COLO668 (cell line): ENCODE data around the gene TBC1D16.
A peak's percentile ranks its signal among the peaks of the same experiment; 100 is the strongest.

ENCODE experiments used
- DNase-seq: peaks from one replicate; lab custom pipeline; 2025; ENCODE audit not compliant: unreplicated experiment; lab: John Stamatoyannopoulos, UW

TBC1D16 gene

DNA sequence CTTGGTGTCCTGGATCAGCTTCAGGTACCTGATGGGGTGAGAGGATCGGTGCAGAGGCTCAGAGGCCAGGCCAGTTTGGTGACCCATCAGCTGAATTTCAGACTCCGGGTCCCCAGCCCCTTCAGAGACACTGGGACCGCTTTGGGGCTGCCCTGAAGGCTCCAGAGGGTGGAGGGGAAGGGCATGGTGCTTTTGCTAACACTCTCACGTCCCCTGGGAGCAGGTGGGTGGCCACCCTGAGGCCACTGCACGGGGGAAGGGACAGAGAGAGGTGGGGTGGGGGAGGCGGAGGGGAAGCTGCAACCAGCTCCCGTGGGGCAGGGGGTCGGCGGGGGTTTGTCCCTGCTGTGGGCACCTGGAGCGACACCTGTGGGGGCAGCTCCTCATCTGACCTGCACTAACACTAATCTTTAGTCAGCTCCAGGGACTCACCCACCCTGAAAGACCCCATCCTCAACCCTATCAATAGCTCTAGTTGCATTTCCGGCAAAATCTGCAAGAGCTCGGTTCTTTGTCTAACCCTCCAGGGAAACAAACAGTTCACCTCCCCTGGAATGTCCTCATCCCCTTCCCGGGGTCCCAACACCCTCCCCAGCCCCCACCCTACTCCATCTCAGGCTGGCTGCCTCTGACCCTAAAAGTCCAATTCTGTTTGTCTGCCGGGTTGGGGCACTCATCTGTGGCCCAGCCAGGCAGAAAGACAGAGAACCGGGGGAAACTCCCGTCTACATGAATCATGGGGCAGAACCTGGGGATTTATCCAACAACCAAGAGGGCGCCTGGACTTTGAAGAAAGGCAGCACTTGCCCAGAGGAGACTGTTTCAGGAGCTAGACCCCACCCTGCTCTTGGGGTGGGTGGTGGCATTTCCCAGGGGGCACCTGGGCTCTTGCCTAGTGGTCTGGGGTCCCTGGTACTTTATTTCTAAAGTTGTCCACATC, 104.5 kb downstream of the TBC1D16 start:
- DNase-seq: no peak

DNA sequence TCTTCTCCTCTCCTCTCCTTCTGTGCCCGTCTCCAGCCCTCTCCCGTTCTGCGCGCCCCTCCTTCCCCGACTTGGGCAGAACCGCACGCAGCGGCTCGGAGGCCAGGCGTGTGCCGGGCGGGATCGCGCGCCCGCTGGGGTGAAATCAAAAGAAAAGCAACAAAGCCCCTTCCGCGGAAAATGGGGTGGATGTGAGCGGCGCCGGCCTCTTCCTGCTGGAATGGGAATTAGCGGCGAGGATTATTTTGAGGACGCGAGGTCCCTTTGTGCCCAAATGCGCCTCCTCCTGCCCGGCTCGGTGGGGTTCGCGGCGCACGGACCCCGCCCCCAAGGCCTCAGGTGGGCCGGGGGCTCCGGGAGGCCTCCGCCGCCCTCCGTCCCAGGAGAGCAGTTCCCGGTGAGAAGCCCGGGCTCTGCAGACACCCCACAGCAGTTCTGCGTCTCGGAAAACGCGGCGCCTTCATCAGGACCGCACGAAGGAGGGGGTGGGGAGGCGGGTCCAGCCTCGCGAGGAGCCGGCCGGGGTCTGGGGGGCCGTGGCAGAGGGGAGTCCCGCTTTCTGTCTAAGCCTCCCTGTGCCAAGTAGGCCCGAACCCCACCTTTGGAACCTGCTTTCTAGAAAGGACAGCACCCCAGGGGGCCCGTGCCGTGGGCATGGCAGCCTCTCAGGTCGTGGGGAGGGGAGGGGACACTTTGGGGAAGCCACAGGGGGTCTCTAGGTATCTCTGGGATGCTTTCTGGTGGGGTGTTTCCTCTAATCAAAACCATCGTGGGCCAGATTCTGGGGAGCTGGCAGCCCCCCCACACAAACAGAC, 105.4 kb downstream of the TBC1D16 start:
- DNase-seq: no peak

DNA sequence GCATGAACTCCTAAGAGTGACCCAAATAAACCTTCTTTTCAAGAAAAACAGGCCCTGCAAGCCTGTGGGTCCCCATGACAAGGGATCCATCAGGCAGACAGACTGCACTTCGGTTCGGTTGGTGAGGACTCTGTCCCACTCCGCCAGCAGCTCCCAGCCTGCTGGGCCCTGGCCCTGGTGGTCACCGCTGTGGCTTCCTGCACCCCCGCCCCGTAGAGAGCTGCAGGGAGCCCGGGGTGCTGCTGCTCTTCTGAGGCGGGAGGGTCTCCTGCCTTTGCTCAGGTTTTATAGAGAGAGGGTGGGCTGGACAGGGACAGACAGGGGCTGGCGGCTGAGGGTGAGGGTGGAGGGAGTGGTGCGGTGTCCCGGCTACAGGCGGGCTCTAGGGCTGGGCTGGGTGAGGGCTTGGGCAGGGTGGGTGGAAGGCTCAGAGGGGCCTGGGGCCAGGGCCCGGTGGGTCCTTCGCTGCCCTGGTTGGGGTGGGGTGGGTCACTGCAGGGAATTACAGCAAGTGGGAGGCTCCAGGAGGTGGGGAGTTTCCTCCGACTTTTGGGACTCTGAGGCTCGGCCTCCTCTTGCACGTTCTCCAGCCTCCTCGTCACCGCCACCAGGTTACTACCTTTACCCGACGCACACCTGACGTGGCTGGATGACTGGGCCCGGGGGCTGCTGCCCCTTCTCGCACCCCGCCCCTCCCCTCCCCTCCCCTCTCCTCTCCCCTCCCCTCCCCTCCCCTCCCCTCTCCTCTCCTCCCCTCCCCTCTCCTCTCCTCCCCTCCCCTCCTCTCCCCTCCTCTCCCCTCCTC, 106.2 kb downstream of the TBC1D16 start:
- no peak for DNase-seq

DNA sequence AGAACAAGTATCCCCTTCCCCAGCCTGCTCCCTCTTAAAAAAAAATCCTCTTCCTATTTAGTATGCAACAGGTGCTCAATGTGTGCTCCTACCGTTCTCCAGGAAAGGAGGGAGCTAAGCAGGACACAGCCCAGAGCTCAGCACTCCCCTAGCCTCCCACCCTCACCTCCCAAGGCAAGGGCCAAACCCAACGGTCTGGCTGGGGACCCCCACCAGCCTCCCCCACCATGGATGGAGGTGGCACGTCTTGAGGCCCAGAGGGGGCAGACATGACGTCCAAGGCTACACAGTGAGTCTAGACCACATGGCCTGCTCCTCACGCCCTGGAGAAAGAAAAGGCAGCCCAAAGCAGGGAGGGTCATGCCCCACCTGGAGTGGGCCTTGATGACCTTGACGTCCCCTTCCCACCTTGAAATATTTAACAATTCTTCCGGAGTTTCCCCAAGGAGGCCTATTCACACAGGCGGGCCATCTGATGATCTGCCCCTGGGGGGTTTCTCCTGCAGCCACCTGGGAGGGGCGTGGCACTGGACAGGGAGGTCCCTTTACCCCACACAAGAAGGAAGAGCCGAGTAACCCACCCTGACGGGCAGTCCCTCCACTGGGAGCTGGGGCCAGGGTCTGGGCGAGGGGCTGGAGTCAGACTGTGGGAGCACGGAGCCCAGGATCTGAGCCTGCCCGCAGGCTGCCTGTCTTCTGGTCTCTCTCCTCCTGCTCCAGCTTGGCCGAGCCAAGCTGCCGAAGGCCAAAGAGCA, 107.0 kb downstream of the TBC1D16 start:
- DNase-seq: no peak

DNA sequence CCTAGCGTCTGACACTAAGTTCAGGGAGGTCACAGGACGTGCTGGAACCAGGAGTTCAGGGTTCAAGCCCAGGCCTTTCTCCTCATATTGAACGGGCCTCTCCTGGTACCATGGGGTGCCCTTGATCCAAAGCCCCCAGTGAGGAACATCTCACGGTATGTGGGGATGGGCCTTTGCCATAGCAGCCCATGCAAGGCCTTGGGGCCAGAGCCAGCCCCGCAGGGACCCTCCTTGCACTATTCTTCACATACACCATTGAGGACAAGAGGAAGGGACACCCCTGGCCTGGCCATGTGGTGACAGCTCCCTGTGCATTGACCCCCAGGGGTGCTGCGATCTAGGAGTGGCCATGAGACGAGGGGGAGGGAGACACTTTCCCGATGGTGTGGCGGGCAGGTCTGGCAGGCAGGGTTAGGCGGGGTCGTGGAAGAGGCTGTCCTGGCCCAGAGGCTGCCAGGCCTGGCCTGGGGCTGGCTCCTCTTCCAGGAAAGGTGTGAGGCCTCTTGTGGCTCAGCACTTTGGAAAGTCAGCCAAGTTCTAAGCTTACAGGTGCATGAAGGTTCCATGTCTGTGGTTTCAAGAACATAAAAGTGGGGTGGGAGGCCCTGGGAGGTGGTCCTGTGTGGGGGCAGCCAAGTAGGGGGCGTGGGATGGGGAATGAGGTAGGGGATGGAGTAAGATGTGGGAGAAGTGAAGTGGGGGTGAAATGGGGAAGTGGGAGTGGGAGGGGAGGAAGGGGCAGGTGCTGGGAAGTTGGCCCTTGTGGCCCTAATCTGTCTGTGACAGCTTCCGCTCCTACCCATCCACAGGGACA, 107.8 kb downstream of the TBC1D16 start:
- DNase-seq: no peak

DNA sequence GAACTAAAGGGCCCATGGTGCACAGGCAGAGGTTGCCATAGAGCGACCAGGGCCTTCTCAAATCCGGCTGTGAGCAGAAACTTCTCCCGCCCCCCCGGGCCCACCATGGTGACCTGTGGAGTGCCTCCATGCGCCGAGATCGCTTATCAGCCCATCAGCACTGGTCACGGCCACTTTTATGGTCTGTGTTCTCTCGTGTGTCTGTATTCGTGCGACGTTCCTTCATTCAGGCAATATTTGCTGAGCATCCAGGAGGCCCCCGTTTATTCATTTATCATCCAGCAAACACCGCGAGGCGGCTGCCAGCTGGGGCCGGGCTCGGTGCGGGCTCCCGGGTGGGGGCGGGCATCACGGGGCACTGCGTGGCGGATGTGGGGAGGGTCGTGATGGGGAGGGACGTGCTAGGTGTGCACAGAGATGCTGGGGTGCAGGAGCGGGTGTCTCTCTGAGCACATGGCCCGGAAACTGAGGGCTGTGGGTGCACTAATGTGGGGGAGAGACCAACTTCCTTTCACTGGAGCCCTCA, 108.5 kb downstream of the TBC1D16 start:
- no peak for DNase-seq

DNA sequence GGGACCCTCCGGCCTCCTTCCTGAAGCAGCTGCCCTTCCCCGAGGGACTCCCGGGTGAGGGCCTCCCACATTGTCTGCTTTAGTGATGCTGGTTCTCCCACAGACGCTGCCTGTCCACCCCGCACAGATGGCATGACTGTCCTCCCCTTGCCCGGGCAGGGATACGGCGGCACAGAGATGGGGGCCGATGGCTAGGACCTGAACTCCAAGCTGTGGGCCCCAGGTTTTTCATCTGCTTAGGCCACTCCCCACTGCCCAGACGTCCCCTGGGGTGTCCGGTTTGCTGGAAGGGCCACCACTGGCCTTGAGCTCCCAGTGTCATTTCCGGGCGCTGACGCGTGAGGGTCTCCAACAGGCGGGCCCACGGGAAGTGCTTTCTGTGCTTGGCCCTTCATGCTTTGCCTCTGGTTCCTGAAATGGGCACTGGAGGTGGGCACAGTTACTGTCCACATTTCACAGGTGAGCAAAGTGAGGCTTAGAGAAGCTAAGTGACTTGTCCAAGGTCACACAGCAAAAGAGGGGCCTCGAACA, 109.0 kb downstream of the TBC1D16 start:
- no peak for DNase-seq

DNA sequence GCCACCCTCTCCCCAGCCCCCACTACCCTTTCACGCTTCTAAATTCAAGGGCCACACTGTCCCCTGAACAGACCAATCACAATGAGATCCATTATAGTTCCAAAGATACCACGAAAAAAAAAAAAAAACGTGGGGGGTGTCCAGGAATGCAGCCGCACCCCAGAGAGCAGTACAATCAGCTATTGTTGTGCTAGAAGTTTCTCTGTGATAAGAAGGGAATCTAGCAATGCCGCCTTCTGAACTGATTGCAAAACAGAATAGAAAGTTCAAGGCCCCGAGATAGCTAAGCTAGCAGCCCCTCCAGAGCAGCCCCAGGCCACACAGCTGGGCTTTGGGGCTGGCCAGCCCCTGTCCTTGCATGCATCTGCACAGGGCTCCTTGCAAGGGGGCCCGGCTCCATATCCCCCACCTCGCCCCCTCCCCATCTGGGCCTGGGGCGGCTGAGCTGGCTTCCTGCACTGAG, 109.5 kb downstream of the TBC1D16 start:
- DNase-seq: no peak

DNA sequence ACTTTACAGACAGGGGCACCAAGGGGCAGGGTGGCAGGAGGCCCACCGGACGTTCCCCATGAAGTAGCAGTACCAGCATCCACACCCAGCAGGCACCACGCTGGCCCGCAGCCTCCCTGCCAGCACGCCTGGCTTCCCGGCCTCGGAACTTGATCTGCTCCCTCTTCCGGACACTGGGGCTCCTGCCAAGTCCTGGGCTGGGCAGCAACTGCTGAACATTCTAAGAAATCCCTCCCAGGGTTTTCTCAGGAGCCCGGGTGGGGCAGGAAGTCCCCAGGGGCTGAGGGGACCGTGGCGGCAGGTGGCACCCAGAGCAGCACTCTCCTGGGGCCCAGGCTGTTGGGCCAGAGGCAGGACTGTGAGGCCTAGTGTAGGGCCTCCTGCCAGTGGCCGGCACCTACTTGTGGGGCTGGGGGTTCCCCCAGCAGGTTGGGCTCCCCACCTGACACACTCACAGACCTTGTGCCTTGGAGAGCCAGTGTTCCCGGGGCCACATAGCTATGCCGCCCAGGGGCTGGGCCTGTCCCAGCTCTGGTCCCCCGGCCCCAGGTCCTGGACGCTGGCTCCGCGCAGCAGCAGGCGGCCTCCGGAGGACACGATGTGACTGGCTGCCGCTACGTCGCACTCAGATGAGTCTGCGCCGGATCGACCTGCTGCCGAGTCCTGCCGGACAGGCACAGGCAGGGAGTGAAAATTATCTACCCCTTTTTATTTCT, 110.3 kb downstream of the TBC1D16 start:
- no peak for DNase-seq

DNA sequence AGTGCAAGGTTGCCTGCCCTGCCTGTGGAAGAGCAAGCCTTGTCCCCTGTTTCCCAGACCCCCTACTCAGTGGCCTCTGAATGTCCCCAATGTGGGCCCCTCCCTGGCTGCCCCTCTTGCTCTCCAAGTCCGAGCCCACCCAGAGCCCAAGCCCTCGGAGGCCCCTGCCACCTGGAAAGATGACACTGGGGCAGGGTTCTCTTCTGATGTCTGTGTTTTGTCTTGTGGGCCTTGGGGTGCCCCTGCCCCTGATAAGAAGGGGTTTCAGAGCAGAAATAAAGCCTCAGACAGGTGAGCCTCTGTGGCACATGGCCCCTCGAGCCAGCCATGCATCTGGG, 111.1 kb downstream of the TBC1D16 start:
- DNase-seq: no peak

DNA sequence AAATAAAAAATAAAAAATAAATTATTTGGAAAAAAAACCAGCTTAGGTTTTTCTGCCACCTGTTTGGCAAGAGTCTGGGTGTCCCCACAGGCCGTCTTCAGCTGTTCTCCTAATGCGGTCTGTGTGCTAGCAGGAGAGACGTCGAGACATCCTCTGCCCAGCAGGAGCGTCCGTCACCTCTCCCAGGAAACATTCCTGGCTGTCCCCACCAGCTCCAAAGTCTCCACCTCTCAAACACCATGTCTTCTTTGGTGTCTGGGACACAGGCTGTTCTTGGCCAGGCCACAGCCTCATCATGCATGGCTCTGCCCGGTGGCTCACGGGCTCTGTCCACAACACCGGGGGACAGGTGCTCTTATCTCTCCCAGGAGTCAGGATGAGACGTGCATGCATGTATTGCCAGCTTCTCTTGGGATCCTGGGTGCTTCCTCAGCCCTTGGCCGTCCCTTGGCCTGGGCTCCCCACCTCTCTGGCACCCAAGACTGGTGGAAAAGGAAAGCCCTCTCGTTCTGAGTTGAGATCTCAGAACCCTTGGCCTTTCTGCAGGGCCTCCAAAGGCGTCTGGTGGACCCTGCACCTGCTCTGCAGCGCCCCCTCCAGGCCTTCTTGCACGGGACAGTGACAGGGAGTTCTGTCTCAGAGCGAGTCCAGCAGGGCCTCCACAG, 111.6 kb downstream of the TBC1D16 start:
- DNase-seq: peak; percentile 29

DNA sequence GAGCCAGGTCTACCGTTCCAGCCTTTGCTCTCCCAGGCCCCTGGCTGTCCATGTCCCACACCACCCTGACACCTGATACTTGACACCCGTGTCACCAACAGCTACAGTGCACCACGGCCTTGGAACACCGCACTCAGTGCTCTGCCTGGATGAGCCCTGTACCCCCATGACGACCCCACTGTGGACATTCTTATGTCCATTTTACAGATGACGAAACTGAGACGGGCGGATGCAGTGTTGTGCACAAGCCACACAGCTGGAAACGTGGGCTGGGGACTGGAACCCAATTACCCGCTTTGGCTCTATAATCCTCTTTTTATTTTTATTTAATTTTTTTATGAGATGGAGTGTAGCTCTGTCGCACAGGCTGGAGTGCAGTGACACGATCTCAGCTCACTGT, 112.9 kb downstream of the TBC1D16 start:
- DNase-seq: no peak

DNA sequence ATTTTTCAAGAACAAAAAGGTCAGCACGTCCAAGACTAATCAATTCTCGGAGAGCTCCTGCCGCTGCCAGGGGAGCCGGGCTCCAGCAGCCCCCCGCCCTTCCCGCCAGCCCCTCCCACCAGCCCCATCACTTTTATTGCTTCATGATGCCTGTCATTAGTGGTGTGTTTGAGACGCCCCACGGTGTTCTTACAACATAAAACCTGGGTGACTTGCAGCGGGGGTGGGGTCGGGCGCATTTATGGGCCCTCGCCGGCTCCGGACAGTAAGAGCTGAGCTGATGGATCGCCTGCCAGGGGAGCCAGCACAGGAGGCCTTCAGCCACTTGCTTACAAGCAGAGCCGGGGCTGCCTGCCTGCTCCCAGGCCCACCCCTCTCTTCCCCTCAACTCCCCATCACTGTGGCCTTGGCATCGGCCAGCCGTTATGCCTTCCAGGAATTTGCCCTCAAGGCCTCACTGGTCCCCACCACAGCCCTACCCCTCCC, 113.5 kb downstream of the TBC1D16 start:
- DNase-seq: no peak

DNA sequence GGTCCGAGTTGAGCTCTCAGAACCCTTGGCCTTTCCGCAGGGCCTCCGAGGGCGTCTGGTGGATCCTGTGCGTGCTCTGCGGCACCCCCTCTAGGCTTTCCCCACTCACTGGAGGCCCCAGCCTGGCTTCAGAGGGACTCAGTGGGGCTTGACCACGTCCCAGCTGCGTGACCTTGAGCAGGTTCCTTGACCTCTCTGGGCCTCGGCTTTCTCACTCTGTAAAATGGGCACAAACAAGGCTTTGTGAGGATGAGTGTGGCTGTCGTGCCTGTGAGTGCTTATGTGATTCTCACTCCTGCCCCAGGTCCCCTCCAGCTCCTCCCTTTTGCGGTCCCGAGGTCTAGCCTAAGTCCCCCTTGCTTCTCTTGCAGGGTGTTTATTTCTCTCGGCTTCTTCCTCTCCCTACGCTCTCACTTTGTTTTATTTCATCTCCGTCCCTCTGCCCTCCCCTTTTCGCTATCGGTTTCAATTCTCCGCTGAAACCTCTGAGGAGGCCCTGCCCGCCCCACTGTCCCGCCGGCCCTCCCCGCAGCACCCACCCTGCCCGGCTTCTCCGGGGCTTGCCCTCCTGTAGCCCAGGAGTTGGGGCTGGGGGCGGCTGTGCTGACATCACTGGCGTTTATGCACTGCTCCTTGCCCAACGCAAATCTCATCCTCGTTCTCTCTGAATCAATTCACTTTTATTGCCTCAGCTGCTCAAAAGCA, 114.1 kb downstream of the TBC1D16 start:
- no peak for DNase-seq

DNA sequence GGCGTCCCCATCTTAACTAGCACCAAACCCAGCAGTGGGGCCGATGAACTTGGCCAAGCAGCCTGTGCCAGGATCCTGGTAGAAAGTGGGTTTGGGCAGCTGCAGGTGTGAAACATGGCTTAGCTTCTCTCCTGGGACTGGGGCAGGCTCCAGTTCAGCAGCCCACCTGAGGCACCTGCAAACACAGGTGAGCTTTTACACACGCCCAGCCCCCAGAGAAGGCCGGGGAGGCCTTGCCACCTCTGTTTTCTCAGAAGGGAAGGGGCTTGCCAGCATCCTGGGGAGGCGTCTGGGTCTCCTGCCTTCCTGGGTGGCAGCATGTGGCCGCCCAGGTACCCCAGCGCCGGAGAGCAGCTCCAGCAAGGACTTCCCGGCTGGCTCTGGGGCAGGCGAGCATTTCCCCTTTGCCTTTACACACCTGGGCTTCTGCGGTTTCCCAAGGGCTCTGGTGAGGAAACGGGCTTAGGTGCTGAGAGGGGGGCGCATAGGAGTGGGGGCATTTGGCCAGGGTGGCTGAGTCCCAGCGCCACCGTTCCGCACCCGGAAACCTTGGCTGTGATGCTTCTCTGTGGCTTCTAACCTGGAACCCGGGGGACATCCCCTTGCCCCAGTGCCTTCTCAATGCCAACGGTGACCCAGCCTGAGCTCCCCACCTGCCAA, 114.8 kb downstream of the TBC1D16 start:
- no peak for DNase-seq

DNA sequence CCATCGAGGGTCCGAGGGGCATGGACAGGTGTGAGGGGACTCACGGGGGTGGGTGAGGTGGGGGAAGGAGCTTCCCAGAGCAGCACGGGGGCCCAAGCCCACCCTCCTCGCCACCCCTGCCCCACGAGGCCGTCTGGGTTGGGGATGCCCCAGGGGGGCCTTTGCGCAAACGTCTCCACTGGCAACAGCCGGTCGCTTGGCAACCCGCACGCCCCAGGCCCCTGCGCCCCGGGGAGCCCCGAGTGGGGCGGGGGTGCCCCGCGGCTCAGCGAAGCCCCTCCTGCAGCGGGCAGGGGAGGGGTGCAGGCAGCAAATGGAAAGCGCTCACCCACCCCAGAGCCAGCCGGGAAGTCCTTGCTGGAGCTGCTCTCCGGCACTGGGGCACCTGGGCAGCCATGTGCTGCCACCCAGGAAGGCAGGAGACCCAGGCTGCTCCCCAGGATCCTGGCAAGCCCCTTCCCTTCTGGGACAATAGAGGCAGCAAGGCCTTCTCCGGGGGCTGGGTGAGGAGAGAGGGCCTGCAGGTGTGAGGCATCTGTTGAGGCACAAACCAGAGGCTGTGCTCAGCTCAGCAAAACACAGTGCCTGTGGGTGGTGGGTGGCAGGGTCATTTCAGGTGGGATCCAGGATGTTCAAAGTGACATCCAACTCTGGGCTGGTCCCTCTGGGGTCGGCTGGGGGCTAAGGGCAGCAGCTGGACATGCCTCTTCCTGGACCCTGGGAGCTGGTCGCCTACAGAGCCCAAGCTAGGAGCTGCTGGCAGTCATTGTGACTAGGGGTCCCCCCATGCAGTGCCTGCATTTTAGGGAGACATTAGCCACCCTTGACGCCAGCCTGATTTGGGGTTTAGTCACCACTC, 115.6 kb downstream of the TBC1D16 start:
- no peak for DNase-seq
